ENCODE data around the gene CARD19. TPM values are rescaled to one million over a fixed set of nuclear protein-coding genes. Genes with fewer than 3 reads are reported as not detected.

CARD19 gene
- total and polyA plus RNA-seq, 2 of the 8 experiments (the other 6 are each of a cell fraction or from before 2014, with no cell fraction given) = 21.2 to 112 TPM

- POLR2A ChIA-PET (ENCODE audit: partially characterized antibody) = no interaction called here
- H2BK120ac ChIP-seq (replicated peaks; ENCODE audit: low read depth, low read length) = no peak overlapping the region
- no peak overlapping the region for H3K14ac ChIP-seq (ENCODE audit: insufficient read length)
- no peaks in the 10 kb centered on the region for H3K79me1 ChIP-seq (ENCODE audit: low read depth, low read length)
- H3K23me2 ChIP-seq (ENCODE audit: low read depth, low read length) = no peaks in the 10 kb centered on the region
- H2BK5ac ChIP-seq (ENCODE audit: low read depth, low read length) = no peak overlapping the region
- WGBS, 2 experiments (ENCODE audit: extremely low coverage in 1 of 2, insufficient coverage in 1 of 2, insufficient read length in 1 of 2, insufficient replicate concordance in 2 of 2, low coverage in 1 of 2, low lambda C conversion rate in 2 of 2, missing lambda C conversion rate in 1 of 2) = 85% methylated on average over 5 of the region's 5 CpGs; no CpG with 5 or more reads in 1 of the 2 experiments
- H3K23ac ChIP-seq (ENCODE audit: insufficient read length) = no peak overlapping the region
- H2AFZ ChIP-seq (ENCODE audit: low read length) = no peak overlapping the region
- H2BK15ac ChIP-seq (ENCODE audit: low read length) = no peak overlapping the region
- no peak overlapping the region for H3K4ac ChIP-seq (replicated peaks; ENCODE audit: insufficient read length, low read depth, low read length)
- no peaks in the 10 kb centered on the region for H3K27me3 ChIP-seq (replicated peaks in 1 of 4; ENCODE audit: control insufficient read depth in 3 of 4, extremely low read depth in 1 of 4, insufficient read depth in 3 of 4, low read length in 3 of 4)
- no peaks in the 10 kb centered on the region for H3K9me3 ChIP-seq (ENCODE audit: insufficient read depth in 2 of 2, low read depth in 1 of 2, low read length in 1 of 2)
- no peak overlapping the region for H2BK12ac ChIP-seq (ENCODE audit: low read depth, low read length)
- H3K4me2 ChIP-seq (ENCODE audit: insufficient read depth in 1 of 2, low read depth in 2 of 2, low read length in 2 of 2) = no peak overlapping the region
- H2BK20ac ChIP-seq (ENCODE audit: low read length) = no peak overlapping the region
- H3K4me3 ChIP-seq (ENCODE audit: extremely low read depth in 1 of 4, insufficient read depth in 2 of 4, low read depth in 3 of 4, low read length in 4 of 4) = no peak overlapping the region
- DNase-seq (ENCODE audit: low read depth in 1 of 2, low spot score in 2 of 2) (no peak), FAIRE-seq (no peak)
- no peaks in the 10 kb centered on the region for H4K20me1 ChIP-seq (replicated peaks in 1 of 2; ENCODE audit: control insufficient read depth in 1 of 2, insufficient read depth in 2 of 2, low read length in 2 of 2)
- H4K91ac ChIP-seq (replicated peaks; ENCODE audit: insufficient read length, low read length) = no peak overlapping the region
- 0 out of 7 replicates have a peak, but pooled peaks cover 0 to 2% (median 0%) of the 10 kb centered on the region in 4 experiments for H3K4me1 ChIP-seq (replicated peaks in 1 of 4; ENCODE audit: control insufficient read depth in 3 of 4, insufficient read depth in 4 of 4, low read length in 3 of 4)
- H3K27ac ChIP-seq (ENCODE audit: low read depth, low read length) = no peak overlapping the region
- CTCF ChIA-PET (ENCODE audit: partially characterized antibody) = interaction anchor here (1.1 to 1.7 kb wide), 2 partner anchors 10 to 69 kb away, joined by 6 to 7 read pairs; no protein-coding TSS in a partner anchor
- H4K8ac ChIP-seq (ENCODE audit: extremely low read depth, insufficient read depth, low read length) = no peak overlapping the region; the same call in 1 of the 2 replicates
- no peak overlapping the region for H4K5ac ChIP-seq (ENCODE audit: insufficient read length, low read depth, low read length)
- no peaks in the 10 kb centered on the region for H3K79me2 ChIP-seq (ENCODE audit: control insufficient read depth in 1 of 2, insufficient read depth in 2 of 2, low read length in 2 of 2)
- H3K18ac ChIP-seq (ENCODE audit: extremely low read depth, low read length) = no peak overlapping the region
- H2AK5ac ChIP-seq (ENCODE audit: low read depth, low read length) = no peak overlapping the region
- no peak overlapping the region for H3K56ac ChIP-seq (replicated peaks; ENCODE audit: insufficient read length, low read depth, low read length)
- no peak overlapping the region for H3K9ac ChIP-seq (replicated peaks in 1 of 4; ENCODE audit: extremely low read depth in 1 of 4, low read depth in 3 of 4, low read length in 3 of 4)
- H3K36me3 ChIP-seq (ENCODE audit: control insufficient read depth in 2 of 4, insufficient read depth in 4 of 4, low read length in 3 of 4) = no peaks in the 10 kb centered on the region
- TF ChIP-seq EGR1 (IDR thresholded peaks at IDR 0.05; ENCODE audit: borderline replicate concordance, low read depth, low read length) (no peak), POLR2AphosphoS5 (IDR thresholded peaks at IDR 0.05; ENCODE audit: low read depth, low read length) (no peak), TBP (IDR thresholded peaks at IDR 0.05; ENCODE audit: low read depth, low read length) (no peak), POU5F1 (IDR thresholded peaks at IDR 0.05; ENCODE audit: low read depth, low read length) (no peak), EZH2 (IDR thresholded peaks at IDR 0.05; ENCODE audit: low read depth, low read length, severe bottlenecking) (no peak), SP2 (IDR thresholded peaks at IDR 0.05; ENCODE audit: low read length) (no peak), KDM5A (IDR thresholded peaks at IDR 0.05; ENCODE audit: low read length) (no peak), FOSL1 (IDR thresholded peaks at IDR 0.05; ENCODE audit: insufficient read depth, low read depth, low read length) (no peak), TAF7 (optimal IDR thresholded peaks at IDR 0.05; ENCODE audit: borderline replicate concordance, low read depth, low read length) (no peak), SIN3A (conservative IDR thresholded peaks at IDR 0.05 in 1 of 2, IDR thresholded peaks at IDR 0.05 in 1 of 2; ENCODE audit: low read depth in 1 of 2, low read length in 2 of 2) (no peak), JUN (IDR thresholded peaks at IDR 0.05; ENCODE audit: low read depth, low read length) (no peak), SIX5 (IDR thresholded peaks at IDR 0.05; ENCODE audit: low read depth, low read length) (no peak), GTF2F1 (IDR thresholded peaks at IDR 0.05; ENCODE audit: borderline replicate concordance, low read depth, low read length) (no peak), KDM4A (IDR thresholded peaks at IDR 0.05; ENCODE audit: low read depth, low read length, severe bottlenecking) (no peak), CREB1 (IDR thresholded peaks at IDR 0.05) (no peak)
Observed at GRCh38 chr9:93072383-93072795, 23.6 kb upstream of the CARD19 start.

Measured in H1 (cell line).